HG03175 (cell line): Measurements from ENCODE around the gene ENTR1.
A peak's percentile ranks its signal among the peaks of the same experiment; 100 is the strongest.

Experiments
- ATAC-seq: cut with Tn5 transposase; IDR thresholded peaks from one replicate; pipeline ENCODE4 v1.9.1; 2021; ENCODE audit warnings: mild to moderate bottlenecking, moderate library complexity; ENCODE audit not compliant: unreplicated experiment

The ENTR1 gene, protein sequence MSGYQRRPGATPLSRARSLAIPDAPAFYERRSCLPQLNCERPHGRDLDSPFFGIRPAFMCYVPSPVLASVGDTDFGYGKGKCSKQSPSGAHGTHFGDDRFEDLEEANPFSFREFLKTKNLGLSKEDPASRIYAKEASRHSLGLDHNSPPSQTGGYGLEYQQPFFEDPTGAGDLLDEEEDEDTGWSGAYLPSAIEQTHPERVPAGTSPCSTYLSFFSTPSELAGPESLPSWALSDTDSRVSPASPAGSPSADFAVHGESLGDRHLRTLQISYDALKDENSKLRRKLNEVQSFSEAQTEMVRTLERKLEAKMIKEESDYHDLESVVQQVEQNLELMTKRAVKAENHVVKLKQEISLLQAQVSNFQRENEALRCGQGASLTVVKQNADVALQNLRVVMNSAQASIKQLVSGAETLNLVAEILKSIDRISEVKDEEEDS

DNA sequence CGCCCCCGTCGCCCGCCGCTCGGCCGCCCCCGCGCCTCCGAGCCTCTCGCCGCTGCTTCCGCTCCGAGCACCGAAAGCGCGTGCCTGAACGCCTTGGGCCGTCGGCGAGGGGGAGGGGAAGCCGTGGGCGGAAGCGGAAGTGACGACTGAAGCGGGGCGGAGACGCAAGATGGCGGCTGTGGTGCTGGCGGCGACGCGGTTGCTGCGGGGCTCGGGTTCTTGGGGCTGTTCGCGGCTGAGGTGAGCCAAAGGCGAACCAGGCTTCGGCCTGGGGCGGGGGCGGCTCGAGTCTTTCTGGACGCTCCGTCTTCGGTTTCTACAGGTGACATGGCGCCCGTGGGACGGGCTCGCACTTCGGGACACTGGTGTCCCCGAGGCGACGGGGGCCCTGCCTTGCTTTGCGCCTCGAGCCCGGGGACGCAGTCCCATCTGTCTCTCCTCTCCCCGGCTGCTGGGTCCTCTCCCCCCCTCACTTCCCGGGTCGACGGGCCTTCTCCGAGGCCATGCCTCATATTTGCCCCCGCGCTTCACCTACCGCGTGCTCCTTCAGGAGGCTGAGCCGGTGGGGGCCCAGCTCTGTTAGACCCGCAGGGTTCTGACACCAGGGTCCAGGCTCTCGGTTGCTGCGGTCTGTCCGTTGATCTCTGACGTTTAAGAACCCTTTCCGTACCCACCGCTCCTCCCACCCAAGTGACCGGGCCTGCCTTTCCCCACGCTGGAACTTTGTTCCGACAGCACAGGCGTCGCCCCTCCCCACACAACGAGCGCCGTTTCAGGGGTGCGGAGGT is at the start of gene ENTR1, which contains the start of gene PMPCA:
TSS of gene ENTR1 (minus strand) at position 115 of the 788 bp plus-strand sequence. CDS start 217 bp downstream, outside the sequence.
TSS of gene PMPCA (plus strand) at position 159 of the 788 bp plus-strand sequence. CDS start at position 170, 11 bp downstream.
- ATAC-seq: peak; percentile 91

DNA sequence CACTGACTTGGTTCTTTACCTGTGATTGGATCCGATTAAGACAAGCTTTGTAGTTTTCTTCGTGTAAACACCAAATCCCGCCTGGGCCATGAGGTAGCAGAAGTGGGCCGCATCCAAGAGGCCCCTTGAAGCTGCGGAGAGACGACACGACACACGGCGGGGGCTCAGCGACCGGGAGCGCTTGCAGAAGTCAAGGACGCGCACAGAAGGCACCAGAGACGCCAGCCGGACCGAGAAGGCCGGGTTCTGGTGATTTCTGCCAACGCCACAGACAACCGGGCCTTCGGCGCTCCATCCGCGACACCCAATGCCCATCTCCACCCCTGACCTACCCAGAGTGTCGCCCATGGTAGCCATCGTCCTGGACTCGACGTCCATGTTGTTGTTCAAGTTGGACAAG is 49.0 kb upstream of the ENTR1 start:
- no peak for ATAC-seq

DNA sequence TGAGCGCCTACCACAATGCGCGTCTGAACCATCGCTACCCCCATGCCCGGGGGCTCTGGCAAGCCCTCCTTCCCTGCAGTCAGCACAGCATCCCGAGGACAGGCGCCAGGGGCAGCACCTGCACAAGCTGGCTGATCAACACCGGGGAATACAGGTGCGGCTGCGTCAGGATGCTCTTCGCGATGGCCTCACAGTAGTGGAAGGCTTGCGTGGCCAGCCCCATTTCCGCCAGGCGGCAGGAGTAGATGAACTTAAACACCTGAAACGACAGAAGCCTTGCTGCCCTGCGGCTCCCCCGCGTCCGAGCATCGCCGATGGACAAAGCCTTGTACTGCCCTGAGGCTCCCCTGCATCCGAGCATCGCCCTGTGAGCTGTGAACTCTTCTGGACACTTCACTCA is 46.9 kb upstream of the ENTR1 start:
- no peak for ATAC-seq

DNA sequence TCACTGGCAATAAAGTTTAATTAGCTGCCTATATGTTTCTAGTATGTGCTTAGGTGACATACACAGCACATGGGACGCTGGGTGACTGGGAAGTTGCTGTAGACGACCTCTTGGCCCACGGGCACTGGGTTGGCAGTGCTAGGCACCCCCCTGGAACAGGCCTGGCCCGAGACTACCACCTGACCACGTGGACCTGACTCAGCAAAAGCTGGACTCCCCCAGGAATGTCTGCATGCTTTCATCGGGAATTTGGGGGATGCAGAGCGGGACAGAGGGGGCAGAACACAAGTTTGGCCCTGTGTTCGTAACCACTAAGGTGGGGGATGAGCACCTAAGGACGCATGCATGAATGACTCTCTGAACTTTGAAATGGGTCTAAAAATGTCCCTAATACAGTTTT is 45.8 kb upstream of the ENTR1 start:
- no peak for ATAC-seq

DNA sequence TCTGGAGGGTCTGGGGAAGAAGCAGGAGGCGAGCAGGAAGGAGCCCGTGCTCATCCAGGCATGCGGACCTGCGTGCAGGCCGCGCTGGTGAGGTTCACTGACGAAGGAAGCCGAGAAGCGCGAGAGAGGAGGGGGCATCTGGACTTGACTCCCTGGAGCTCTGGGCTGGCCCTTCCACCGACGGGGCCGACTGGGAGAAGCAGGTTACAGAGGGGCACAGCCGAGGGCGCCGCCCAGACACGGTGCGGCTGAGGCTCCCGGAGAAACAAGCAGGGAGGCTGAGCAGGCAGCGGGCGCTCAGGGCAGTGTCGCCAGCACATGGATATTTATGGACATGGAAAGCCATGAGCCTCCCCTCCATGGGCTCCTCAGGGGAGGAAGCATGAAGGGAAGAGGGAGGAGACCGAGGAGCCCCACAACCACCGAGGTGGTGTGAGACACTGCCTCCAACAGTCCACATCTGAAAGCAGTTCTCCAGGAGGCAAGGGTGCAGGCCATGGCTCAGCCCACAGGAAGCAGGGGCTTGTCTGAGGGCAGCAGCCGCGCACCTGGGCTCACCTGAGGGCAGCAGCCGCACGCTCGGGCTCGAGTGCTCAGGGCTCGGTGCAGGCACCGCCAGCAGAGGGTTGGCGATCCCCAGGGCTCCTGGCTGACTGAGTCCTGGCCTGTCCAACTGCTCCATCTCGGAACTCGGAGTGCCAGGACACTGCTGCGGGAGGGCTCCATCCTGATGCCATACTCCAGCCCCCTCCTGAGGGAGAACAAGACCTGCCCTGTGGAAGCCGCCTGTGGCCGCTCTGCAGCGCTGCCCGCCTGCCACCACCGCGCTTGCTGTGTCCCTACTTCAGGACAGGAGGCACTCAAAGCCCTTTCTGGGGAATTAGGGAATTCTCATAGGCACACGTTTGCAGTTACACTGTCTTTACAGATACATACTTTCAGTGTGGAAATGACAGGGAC is 44.9 kb upstream of the ENTR1 start:
- no peak for ATAC-seq

DNA sequence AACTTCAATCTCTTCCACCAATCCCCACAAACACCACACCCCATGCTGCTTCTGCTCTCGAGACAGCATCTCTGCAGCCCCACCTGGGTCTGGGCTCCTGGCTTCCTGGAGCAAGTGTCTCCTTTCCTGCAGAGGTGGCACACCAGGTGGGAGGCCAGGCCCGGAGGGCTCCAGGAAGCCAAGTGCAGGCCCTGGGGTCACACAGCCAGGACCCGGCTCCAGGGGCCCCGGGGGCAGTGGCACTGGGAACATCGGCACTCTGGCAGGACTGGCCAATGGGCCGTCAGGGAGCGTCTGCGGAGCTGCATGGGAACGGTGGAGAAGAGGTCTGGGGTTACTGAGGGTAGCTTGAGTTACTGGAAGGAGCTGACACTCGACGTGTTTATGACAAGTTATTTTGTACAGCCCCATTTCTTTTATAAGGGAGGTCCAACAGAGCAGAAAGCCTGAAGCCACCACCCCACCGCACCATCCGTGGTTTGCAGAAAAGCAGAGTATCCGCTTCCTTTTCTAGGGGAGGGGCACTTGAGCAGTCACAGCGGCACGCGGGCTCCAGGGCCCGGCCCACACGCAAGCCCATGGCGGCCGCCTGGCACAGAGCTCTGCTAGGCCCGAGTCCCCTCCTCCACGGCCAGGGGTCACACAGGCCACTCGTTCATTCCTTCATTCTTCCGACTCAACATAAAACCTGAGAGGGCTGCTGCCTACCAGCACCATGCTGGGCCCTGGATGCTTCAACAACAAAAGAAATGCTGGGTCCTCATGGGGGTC is 43.8 kb upstream of the ENTR1 start:
- no peak for ATAC-seq

DNA sequence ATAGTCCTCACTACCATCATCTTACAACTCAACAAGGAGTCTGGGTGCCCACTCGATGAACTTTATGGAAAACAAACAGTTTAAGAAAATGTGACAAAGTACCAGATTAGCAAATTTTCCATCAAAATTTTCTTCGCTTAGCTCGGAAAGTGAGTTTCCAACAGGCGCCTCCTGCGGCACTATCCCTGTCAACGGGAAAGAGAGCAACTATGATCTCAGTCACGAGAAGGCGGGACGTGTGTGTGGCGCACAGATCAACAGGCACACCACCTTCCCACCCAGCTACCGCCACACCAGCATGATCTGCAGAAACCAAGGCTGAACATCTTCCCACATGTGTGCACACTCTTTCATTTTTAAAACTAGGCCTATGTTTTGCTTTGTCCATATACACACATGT is 42.9 kb upstream of the ENTR1 start:
- ATAC-seq: no peak

DNA sequence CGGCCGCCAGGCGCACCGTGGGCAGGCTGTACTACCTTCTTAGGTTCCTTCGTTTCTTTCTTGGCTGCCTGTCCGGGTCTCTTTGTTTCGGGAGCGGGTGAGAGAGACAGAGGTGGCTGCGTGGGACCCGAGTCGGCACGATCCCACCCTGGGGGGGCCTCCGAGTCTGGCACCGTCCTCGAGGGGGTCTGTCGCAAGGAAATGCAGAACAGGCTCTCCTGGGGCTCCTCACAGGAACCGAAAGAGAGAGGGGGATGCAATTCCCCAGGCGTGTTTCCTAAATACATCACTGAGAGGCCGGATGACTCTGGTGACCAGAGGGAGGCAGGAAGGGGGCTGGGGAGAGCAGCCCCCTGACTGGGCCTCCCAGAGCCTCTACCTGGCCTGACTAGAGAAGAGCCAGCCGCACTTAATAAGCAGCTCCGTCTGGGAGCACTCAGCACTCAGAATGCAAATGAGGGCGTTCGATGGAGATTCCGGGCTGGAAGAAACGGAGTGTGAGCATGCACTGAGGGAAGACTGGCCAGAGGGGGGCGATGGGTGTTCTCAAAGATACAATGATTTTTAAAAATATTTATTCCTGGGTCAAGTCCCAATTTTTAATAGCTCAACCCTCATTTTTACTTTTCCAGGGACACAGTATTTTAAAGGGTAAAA is 40.9 kb upstream of the ENTR1 start:
- no peak for ATAC-seq

DNA sequence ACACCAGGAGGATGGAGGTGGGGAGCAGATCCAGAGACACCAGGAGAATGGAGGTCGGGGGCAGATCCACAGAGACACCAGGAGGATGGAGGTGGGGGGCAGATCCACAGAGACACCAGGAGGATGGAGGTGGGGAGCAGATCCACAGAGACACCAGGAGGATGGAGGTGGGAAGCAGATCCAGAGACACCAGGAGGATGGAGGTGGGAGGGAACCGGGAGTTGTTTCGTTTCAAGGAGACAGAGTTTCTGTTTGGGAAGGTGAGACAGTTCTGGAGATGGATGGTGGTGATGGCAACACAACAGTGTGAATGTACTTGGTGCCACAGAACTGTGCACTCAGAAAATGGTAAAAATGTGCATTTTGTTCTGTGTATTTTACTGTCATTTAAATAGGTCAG is 38.2 kb upstream of the ENTR1 start:
- ATAC-seq: no peak

DNA sequence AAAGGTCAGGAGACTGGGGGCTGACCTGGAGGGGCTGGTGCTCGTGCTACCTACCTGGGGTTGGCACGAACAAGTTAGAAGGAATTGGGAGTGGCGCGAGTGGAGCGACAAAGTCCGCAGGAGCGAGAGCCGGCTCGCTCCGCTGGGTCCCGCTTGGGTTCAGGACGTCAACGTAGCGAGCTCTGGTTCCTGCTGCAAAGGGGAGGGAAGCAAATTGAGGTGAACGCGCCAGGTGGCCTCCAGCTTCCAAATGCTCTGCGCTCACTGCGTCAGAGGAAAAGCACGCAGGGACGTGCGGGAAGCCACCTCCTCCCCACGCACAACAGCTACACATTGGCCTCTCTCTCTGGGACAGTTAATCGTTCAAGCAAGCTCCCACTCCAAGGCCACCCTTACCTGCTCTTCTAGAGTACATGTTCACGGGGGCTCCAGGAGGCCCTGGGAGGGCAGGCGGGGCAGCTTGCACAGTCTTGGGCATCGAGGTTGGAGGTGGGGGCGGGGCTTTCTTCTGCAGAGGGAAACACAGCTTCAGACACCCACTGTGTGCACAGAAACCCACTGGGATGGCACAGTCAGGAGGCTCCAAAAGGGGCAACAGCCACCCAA is 36.9 kb upstream of the ENTR1 start:
- no peak for ATAC-seq

DNA sequence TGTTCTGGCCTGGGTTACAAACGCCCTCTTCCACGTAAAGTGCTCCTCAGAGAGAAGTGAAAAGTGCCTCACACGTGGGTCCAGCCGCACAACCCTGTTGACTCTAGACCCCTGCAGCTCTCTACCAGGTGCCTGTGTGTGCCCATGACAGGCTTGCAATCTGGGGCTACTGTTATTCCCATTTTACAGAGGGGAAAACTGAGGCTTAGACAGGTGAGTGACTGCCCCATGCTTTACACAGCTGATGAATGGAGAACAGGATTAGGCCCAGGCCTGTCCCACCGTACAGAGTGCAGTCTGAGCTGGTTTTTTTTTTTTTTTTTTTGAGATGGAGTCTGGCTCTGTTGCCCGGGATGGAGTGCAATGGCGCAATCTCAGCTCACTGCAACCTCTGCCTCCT is 35.4 kb upstream of the ENTR1 start:
- ATAC-seq: no peak

DNA sequence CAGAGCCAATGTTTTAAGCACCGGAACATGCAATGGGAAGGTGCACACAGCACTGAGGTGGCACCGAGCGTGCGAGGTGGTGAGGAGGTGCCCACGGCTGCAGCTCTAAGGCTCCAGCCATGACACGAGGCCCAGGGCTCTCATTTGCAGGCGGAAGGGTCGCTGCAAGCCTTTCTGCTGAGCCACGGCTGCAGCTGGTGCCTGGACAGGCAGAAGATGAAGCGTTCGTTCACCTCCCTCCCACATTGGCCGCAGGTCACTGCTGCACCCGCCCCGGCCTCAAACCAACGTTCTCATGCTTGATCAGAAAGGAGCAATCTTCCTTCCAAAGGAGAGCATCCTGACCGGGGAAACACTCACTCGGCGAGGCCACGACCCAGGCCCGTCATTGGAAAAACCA is 33.7 kb upstream of the ENTR1 start:
- ATAC-seq: no peak

DNA sequence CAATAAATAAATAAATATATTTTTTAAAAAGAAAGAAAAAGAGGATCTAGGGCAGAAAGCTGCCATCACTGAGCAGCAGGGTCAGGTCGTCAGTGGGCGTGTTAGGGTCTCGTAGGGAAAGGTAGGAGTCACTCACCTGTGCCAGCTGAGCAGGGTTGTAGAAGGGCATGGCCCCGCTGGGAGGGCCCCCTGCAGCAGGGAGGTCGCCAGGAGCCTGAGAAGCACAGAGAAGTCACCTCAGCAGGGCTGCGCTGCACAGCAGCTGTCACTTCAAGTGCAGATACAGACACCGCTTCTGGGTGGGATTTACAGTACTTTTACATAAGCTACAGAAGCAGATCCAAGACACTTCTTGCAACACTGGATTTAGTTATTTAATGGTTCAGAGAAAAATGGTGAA is 33.3 kb upstream of the ENTR1 start:
- ATAC-seq: no peak

DNA sequence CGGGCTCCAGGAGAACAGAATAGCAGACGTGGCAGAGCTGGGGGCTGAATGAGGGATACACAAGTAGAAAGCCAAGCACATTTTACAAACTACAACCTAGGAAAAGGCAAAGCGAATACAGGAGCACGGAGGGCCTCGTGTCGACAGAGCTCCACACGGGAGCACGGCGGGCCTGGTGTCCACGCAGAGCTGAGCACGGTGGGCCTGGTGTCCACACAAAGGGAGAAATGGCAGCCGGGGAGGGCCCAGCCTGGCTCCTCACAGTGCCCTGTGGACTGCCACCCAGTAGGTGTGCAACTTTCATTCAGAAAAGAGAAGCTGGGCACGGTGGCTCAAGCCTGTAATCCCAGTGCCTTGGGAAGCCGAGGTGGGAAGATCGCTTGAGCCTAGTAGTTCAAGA is 32.7 kb upstream of the ENTR1 start:
- ATAC-seq: no peak

DNA sequence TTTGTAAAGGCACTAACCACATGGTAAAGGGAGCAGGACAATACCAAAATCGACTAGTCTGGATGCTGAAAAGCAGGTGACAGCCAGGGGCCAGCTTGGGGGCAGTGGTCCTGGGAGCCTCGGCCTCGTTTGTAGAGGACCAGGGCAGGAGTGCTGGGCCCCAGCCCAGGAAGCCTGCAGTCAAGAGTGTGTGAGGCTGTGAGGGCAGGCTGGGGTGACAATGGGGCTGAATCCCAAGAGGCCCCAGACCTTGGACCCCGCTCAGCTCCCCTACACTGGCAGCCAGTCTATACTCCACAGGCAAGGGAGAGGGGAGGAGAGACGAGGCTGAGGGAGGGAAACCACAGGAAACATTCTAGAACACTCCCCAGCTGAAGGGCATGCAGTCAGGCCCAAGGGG is 31.9 kb upstream of the ENTR1 start:
- no peak for ATAC-seq

DNA sequence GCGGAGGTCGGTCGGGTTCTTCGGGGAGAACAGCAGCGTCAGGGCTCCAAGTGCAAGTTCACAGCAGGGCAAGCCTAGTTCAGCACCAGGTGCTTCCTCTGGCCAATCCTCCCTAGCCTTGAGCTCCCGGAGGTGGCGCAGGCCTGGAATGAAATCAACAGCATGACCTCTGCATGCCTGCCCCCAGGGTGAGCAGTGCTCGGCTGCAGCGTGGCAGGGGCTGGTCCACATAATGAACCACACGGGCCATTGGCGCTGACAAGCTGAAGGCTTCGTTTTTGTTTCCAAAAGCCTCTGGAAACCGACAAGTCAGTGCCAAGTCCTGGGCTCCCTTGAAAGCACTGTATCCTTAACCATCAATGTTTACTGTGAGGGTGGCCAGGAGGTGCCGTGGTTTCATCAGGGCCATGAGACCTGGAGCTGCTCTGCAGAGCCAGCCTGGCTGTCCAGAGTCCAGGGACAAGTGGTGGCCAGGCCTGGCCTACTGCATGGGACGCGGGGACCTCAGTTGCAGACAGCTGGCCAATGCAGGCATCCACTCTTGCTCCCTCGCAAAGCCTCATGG is 31.3 kb upstream of the ENTR1 start:
- ATAC-seq: no peak

DNA sequence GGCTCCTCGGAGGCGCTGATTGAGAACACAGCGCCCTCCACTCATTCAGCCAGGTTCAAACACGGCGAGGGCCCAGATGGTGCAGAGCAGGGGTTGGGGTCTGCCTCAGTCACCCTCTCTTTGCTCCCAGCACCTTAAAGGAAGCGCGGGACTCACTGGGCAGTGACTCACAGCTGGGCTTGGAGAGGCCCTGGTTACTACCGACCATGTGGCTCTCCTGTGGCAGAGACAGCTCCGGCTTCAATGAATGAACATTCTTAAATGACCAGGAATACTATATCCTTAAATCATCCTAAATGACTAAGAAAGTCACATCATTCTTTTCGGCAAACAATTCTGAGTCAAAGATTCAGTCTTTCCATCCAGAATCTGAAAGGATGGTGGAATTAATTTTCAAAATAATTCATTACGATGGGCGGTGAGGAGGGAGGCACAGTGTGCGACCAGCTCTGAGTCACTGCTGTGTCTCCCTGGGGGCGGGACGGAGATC is 30.8 kb upstream of the ENTR1 start:
- no peak for ATAC-seq

DNA sequence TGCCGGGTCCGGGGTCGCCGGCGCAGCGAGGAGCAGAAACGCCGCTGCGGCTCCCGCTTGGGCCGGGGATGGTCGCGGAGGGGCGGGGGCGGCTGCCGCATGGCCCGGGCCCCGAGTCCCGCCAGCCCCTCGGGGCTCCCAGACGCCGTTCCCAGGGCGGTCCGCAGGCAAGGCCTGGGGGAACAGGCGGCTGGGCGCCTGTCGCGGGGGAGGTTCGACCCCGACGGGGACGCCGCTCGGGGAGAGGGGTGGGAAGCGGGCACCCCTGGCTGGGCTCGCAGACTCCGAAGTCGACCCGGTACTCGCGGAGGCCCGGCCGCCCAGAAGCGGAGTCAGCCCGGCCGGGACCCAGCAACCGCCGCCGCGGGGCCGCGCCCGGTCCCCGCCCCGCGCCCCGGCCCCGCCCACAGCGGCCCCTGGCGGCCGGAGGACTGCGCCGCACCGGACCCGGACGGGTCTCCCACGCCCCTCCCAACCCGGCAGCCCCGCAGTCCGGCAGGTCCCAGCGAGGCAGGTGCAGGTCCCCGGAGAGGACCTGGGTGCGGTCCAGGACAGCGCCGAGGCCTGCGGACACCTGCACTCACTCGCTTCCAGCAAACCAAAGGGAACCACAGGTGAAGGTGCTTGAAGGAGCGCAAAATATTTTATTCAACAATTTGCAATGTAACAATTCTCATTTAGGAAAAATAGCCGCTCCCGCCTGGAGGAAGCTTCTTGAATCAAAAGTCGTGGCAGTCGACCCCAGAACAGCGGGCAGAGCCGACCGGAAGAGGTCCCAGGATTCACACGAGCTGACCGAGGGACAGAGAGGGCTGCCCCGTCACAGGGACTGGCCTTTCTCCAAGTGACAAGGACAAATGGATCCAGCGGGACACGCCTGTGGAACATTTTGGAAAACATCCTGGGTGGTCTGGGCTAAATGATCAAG is 29.3 kb upstream of the ENTR1 start, which contains the start of gene INPP5E:
TSS of gene INPP5E (minus strand) at position 365 of the 928 bp plus-strand sequence. CDS start 426 bp downstream, outside the sequence.
- peak; percentile 69 for ATAC-seq
